ENCODE measurements around the gene SAA2.
A peak's percentile ranks its signal among the peaks of the same experiment; 100 is the strongest.
"Not testable (repeated sequence)": the region's sequence is repeated elsewhere in the genome, so short reads cannot be mapped to it uniquely, and the experiment has no call there.

The SAA2 gene

GRCh38 chr11:18247191-18247581 is 1.3 kb downstream of the SAA2 start:
- not testable (repeated sequence) for DNase-seq

- not testable (repeated sequence) for DNase-seq
Observed at GRCh38 chr11:18246379-18247190, 1.9 kb downstream of the SAA2 start.

GRCh38 chr11:18245396-18245795 is 3.1 kb downstream of the SAA2 start:
- no peak for DNase-seq

- peak; percentile 49 for DNase-seq
Observed at GRCh38 chr11:18243783-18244362, 4.6 kb downstream of the SAA2 start.

- no peak for DNase-seq
Observed at GRCh38 chr11:18239655-18240054, 8.8 kb downstream of the SAA2 start.

- no peak for DNase-seq
Observed at GRCh38 chr11:18236664-18237356, 11.7 kb downstream of the SAA2 start, which contains the start of gene SAA4. SAA4 (minus strand) TSS chr11:18236802; CDS start chr11:18235926, 876 bp downstream.

- no peak for DNase-seq
Observed at GRCh38 chr11:18235394-18236334, 12.8 kb downstream of the SAA2 start.

- no peak for DNase-seq
Observed at GRCh38 chr11:18233912-18234311, 14.6 kb downstream of the SAA2 start.

- no peak for DNase-seq
Observed at GRCh38 chr11:18230859-18231258, 17.6 kb downstream of the SAA2 start.

GRCh38 chr11:18229501-18229900 is 19.0 kb downstream of the SAA2 start:
- DNase-seq = no peak

- DNase-seq = no peak
Observed at GRCh38 chr11:18225913-18226312, 22.6 kb downstream of the SAA2 start.

- no peak for DNase-seq
Observed at GRCh38 chr11:18223591-18224387, 24.7 kb downstream of the SAA2 start.

GRCh38 chr11:18222814-18223421 is 25.6 kb downstream of the SAA2 start:
- DNase-seq = no peak

- DNase-seq = no peak
Observed at GRCh38 chr11:18221274-18221876, 27.1 kb downstream of the SAA2 start.

- no peak for DNase-seq
Observed at GRCh38 chr11:18209058-18209457, 39.4 kb downstream of the SAA2 start.

- DNase-seq = no peak
Observed at GRCh38 chr11:18204771-18205170, 43.7 kb downstream of the SAA2 start.

GRCh38 chr11:18204220-18204619 is 44.2 kb downstream of the SAA2 start:
- no peak for DNase-seq

GRCh38 chr11:18203723-18204122 is 44.7 kb downstream of the SAA2 start:
- DNase-seq = peak; percentile 19

GRCh38 chr11:18197738-18198137 is 50.7 kb downstream of the SAA2 start:
- DNase-seq = not testable (repeated sequence)

- DNase-seq = no peak
Observed at GRCh38 chr11:18196532-18196931, 51.9 kb downstream of the SAA2 start.
